GM23338 (cell line): Measurements from ENCODE around the gene RPS29. TPM values are rescaled to one million over a fixed set of nuclear protein-coding genes. Genes with fewer than 3 reads are reported as not detected.

ENCODE experiments used
- ATAC-seq: fragments of 200-7000 bp; cut with Tn5 transposase; 3 replicates; pipeline ENCODE4 v1.9.1; 2020
- DNase-seq: peaks from one replicate; pipeline ENCODE4 v3.0.0-alpha.2; 2015; ENCODE audit warnings: low spot score
- H2AFZ ChIP-seq: fragments of 200-600 bp; sonication (generic); 2 replicates; pipeline ENCODE4 v1.8.0; 2016; ENCODE audit warnings: antibody characterized with exemption, mild to moderate bottlenecking, moderate library complexity
- H3F3A ChIP-seq: fragments of 200-600 bp; sonication (generic); replicated peaks from 2 replicates; pipeline ENCODE4 v1.8.0; 2017; ENCODE audit warnings: antibody characterized with exemption, mixed run types, low read depth
- H3K27ac ChIP-seq: fragments of 200-600 bp; sonication (generic); 2 replicates; pipeline ENCODE4 v1.6.1; 2016; ENCODE audit warnings: low read depth
- H3K27me3 ChIP-seq: fragments of 200-600 bp; sonication (generic); 2 replicates; pipeline ENCODE4 v1.8.0; 2016; ENCODE audit warnings: mild to moderate bottlenecking, mixed run types, moderate library complexity; ENCODE audit not compliant: insufficient read depth
- H3K36me3 ChIP-seq: fragments of 200-600 bp; sonication (generic); 2 replicates; pipeline ENCODE4 v1.8.0; 2016; ENCODE audit warnings: mild to moderate bottlenecking; ENCODE audit not compliant: insufficient read depth
- H3K4me1 ChIP-seq: fragments of 200-600 bp; sonication (generic); 2 replicates; pipeline ENCODE4 v1.8.0; 2016; ENCODE audit warnings: mild to moderate bottlenecking, moderate library complexity; ENCODE audit not compliant: insufficient read depth
- H3K4me2 ChIP-seq: fragments of 200-600 bp; sonication (generic); 2 replicates; pipeline ENCODE4 v1.7.1; 2017; ENCODE audit warnings: mixed run types
- H3K4me3 ChIP-seq: fragments of 200-600 bp; sonication (generic); 2 replicates; pipeline ENCODE4 v1.6.1; 2016; ENCODE audit warnings: mixed run types
- H3K79me2 ChIP-seq: fragments of 200-600 bp; sonication (generic); replicated peaks from 2 replicates; pipeline ENCODE4 v1.8.0; 2017; ENCODE audit warnings: mild to moderate bottlenecking; ENCODE audit not compliant: insufficient read depth
- H3K9me2 ChIP-seq: fragments of 200-600 bp; sonication (generic); 2 replicates; pipeline ENCODE4 v1.8.0; 2017; ENCODE audit not compliant: insufficient read depth
- H4K20me1 ChIP-seq: fragments of 200-600 bp; sonication (generic); replicated peaks from 2 replicates; pipeline ENCODE4 v1.8.0; 2017; ENCODE audit warnings: mild to moderate bottlenecking; ENCODE audit not compliant: insufficient read depth
- H3K27ac Mint-ChIP-seq: 2 replicates; pipeline ENCODE4 v1.8.0; 2020; ENCODE audit warnings: inconsistent platforms, mild to moderate bottlenecking, moderate library complexity, mixed read lengths
- H3K27me3 Mint-ChIP-seq: 3 replicates; pipeline ENCODE4 v1.8.0; 2022; ENCODE audit warnings: low read depth, mild to moderate bottlenecking, moderate library complexity, mixed read lengths, inconsistent platforms; ENCODE audit not compliant: insufficient read depth, poor library complexity
- H3K36me3 Mint-ChIP-seq: 3 replicates; pipeline ENCODE4 v1.8.0; 2021; ENCODE audit warnings: low read depth, mild to moderate bottlenecking, inconsistent platforms, moderate library complexity, mixed read lengths
- H3K4me1 Mint-ChIP-seq: 3 replicates; pipeline ENCODE4 v1.8.0; 2020; ENCODE audit warnings: mild to moderate bottlenecking, inconsistent platforms, mixed read lengths
- H3K4me3 Mint-ChIP-seq: 3 replicates; pipeline ENCODE4 v1.8.0; 2021; ENCODE audit warnings: moderate library complexity, mild to moderate bottlenecking, inconsistent platforms, mixed read lengths
- H3K9me3 Mint-ChIP-seq: 3 replicates; pipeline ENCODE4 v1.8.0; 2020; ENCODE audit warnings: moderate library complexity, mild to moderate bottlenecking, inconsistent platforms, mixed read lengths
- CREB1 ChIP-seq: fragments of 250-450 bp; sonication (Bioruptor Pico); IDR thresholded peaks from 2 replicates; pipeline ENCODE4 v1.5.0; 2020; ENCODE audit warnings: low read depth, mild to moderate bottlenecking, moderate library complexity
- EZH2 ChIP-seq: fragments of 200-600 bp; sonication (generic); IDR thresholded peaks from one replicate; pipeline ENCODE4 v1.8.0; 2017; ENCODE audit warnings: antibody characterized with exemption, mild to moderate bottlenecking, low read depth; ENCODE audit not compliant: unreplicated experiment
- EZH2phosphoT487 ChIP-seq: fragments of 200-600 bp; sonication (generic); IDR thresholded peaks from one replicate; pipeline ENCODE4 v1.8.1; 2018; ENCODE audit warnings: antibody characterized with exemption; ENCODE audit not compliant: unreplicated experiment
- JUNB ChIP-seq: IDR thresholded peaks from one replicate; pipeline ENCODE4 v1.6.1; 2016; ENCODE audit warnings: antibody characterized with exemption; ENCODE audit not compliant: unreplicated experiment
- NANOG ChIP-seq: IDR thresholded peaks from 2 replicates; pipeline ENCODE4 v1.6.1; 2016; ENCODE audit warnings: antibody characterized with exemption, borderline replicate concordance
- POLR2AphosphoS5 ChIP-seq: IDR thresholded peaks from 2 replicates; pipeline ENCODE4 v1.6.1; 2016; ENCODE audit warnings: antibody characterized with exemption, low read depth
- STAT1 ChIP-seq: IDR thresholded peaks from one replicate; pipeline ENCODE4 v1.6.1; 2016; ENCODE audit warnings: antibody characterized with exemption; ENCODE audit not compliant: unreplicated experiment
- ZNF114 ChIP-seq: fragments of 250-450 bp; sonication (Bioruptor Pico); IDR thresholded peaks from 2 replicates; pipeline ENCODE4 v1.5.0; 2020; ENCODE audit warnings: mild to moderate bottlenecking, moderate library complexity
- ZNF331 ChIP-seq: fragments of 250-450 bp; sonication (Bioruptor Pico); IDR thresholded peaks from 2 replicates; pipeline ENCODE4 v1.5.0; 2020; ENCODE audit warnings: low read depth, mild to moderate bottlenecking, moderate library complexity
- polyA plus RNA-seq: library from polyadenylated mRNA; unstranded; fragments of >200 nt; fragmentation: Nextera tagmentation; extraction: Ambion mirVana; gene quantifications from 2 replicates; pipeline ENCODE4 v1.2.1, GENCODE V29; 2016
- total RNA-seq: library from RNA; depleted of rRNA; stranded (reverse); fragments of >200 nt; shearing (Covaris generic); gene quantifications from 2 replicates; pipeline ENCODE4 v1.2.3, GENCODE V29; 2014
- TF ChIP-seq, protein P1 (sequence below): IDR thresholded peaks from one replicate; pipeline ENCODE4 v1.6.1; 2018; ENCODE audit warnings: antibody characterized with exemption; ENCODE audit not compliant: unreplicated experiment
- TF ChIP-seq, protein P2 (sequence below): IDR thresholded peaks from 2 replicates; pipeline ENCODE4 v1.6.1; 2016; ENCODE audit warnings: antibody characterized with exemption
- TF ChIP-seq, protein P3 (sequence below), 2 experiments: fragments of 200-600 bp in 1 of 2; sonication (generic) in 1 of 2; conservative IDR thresholded peaks; 2 replicates each; pipeline versions ENCODE4 v1.5.1 to v1.6.1; 2016 to 2017; ENCODE audit warnings: antibody characterized with exemption in 2 of 2, low read depth in 2 of 2, mild to moderate bottlenecking in 2 of 2, moderate library complexity in 1 of 2
- TF ChIP-seq, protein P4 (sequence below): fragments of 250-450 bp; sonication (Bioruptor Pico); IDR thresholded peaks from 2 replicates; pipeline ENCODE4 v1.5.0; 2020; ENCODE audit warnings: mild to moderate bottlenecking, moderate library complexity

Gene RPS29
- total and polyA plus RNA-seq, 2 experiments from 2014 or later, result 2,560 to 3,734 TPM

DNA sequence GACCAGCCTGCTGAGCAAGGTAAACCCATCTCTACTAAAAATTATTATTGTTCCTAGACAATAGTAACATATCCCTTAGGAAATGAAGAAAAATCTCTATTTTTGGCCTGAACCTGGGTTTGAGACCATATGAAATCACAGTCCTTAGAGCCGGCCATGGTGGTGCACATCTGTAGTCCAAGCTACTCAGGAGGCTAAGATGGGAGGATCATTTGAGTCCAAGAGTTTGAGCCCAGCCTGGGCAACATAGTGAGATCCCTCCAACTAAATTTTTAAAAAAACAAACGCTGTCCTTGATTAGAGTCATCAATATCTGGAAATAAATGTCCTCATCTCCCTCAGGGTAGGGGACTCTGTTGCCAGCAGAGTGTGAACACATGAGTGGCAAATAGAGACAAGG, 34.6 kb downstream of the RPS29 start:
- H3K9me2 ChIP-seq, result no peaks in the 10 kb centered on the region
- no peaks in the 10 kb centered on the region for H3K79me2 ChIP-seq
- Mint-ChIP-seq H3K4me3 (no peak overlapping the region), H3K9me3 (peaks cover 9% of the 10 kb centered on the region; the same call in 2 of the 3 replicates), H3K4me1 (peaks cover 27% of the 10 kb centered on the region), H3K27me3 (peaks cover 2% of the 10 kb centered on the region), H3K36me3 (peaks cover 13% of the 10 kb centered on the region; the same call in 2 of the 3 replicates), H3K27ac (no peak overlapping the region)
- H3K4me3 ChIP-seq, result no peak overlapping the region
- TF ChIP-seq NANOG, result no peak
- TF ChIP-seq, protein P1, sequence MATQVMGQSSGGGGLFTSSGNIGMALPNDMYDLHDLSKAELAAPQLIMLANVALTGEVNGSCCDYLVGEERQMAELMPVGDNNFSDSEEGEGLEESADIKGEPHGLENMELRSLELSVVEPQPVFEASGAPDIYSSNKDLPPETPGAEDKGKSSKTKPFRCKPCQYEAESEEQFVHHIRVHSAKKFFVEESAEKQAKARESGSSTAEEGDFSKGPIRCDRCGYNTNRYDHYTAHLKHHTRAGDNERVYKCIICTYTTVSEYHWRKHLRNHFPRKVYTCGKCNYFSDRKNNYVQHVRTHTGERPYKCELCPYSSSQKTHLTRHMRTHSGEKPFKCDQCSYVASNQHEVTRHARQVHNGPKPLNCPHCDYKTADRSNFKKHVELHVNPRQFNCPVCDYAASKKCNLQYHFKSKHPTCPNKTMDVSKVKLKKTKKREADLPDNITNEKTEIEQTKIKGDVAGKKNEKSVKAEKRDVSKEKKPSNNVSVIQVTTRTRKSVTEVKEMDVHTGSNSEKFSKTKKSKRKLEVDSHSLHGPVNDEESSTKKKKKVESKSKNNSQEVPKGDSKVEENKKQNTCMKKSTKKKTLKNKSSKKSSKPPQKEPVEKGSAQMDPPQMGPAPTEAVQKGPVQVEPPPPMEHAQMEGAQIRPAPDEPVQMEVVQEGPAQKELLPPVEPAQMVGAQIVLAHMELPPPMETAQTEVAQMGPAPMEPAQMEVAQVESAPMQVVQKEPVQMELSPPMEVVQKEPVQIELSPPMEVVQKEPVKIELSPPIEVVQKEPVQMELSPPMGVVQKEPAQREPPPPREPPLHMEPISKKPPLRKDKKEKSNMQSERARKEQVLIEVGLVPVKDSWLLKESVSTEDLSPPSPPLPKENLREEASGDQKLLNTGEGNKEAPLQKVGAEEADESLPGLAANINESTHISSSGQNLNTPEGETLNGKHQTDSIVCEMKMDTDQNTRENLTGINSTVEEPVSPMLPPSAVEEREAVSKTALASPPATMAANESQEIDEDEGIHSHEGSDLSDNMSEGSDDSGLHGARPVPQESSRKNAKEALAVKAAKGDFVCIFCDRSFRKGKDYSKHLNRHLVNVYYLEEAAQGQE, result no peak
- TF ChIP-seq, protein P2, sequence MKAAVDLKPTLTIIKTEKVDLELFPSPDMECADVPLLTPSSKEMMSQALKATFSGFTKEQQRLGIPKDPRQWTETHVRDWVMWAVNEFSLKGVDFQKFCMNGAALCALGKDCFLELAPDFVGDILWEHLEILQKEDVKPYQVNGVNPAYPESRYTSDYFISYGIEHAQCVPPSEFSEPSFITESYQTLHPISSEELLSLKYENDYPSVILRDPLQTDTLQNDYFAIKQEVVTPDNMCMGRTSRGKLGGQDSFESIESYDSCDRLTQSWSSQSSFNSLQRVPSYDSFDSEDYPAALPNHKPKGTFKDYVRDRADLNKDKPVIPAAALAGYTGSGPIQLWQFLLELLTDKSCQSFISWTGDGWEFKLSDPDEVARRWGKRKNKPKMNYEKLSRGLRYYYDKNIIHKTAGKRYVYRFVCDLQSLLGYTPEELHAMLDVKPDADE, result no peak
- no peak for TF ChIP-seq STAT1
- no peak for TF ChIP-seq JUNB
- TF ChIP-seq ZNF331 (CRISPR knock-in tag), result no peak
- no peak for TF ChIP-seq EZH2
- TF ChIP-seq, protein P3, sequence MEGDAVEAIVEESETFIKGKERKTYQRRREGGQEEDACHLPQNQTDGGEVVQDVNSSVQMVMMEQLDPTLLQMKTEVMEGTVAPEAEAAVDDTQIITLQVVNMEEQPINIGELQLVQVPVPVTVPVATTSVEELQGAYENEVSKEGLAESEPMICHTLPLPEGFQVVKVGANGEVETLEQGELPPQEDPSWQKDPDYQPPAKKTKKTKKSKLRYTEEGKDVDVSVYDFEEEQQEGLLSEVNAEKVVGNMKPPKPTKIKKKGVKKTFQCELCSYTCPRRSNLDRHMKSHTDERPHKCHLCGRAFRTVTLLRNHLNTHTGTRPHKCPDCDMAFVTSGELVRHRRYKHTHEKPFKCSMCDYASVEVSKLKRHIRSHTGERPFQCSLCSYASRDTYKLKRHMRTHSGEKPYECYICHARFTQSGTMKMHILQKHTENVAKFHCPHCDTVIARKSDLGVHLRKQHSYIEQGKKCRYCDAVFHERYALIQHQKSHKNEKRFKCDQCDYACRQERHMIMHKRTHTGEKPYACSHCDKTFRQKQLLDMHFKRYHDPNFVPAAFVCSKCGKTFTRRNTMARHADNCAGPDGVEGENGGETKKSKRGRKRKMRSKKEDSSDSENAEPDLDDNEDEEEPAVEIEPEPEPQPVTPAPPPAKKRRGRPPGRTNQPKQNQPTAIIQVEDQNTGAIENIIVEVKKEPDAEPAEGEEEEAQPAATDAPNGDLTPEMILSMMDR (conservative IDR thresholded peaks at IDR 0.05; ENCODE audit: low read depth in 2 of 2), result no peak
- no peak for TF ChIP-seq CREB1
- no peak for TF ChIP-seq ZNF114 (CRISPR knock-in tag)
- no peak for TF ChIP-seq EZH2phosphoT487
- no peak for TF ChIP-seq POLR2AphosphoS5
- TF ChIP-seq, protein P4, sequence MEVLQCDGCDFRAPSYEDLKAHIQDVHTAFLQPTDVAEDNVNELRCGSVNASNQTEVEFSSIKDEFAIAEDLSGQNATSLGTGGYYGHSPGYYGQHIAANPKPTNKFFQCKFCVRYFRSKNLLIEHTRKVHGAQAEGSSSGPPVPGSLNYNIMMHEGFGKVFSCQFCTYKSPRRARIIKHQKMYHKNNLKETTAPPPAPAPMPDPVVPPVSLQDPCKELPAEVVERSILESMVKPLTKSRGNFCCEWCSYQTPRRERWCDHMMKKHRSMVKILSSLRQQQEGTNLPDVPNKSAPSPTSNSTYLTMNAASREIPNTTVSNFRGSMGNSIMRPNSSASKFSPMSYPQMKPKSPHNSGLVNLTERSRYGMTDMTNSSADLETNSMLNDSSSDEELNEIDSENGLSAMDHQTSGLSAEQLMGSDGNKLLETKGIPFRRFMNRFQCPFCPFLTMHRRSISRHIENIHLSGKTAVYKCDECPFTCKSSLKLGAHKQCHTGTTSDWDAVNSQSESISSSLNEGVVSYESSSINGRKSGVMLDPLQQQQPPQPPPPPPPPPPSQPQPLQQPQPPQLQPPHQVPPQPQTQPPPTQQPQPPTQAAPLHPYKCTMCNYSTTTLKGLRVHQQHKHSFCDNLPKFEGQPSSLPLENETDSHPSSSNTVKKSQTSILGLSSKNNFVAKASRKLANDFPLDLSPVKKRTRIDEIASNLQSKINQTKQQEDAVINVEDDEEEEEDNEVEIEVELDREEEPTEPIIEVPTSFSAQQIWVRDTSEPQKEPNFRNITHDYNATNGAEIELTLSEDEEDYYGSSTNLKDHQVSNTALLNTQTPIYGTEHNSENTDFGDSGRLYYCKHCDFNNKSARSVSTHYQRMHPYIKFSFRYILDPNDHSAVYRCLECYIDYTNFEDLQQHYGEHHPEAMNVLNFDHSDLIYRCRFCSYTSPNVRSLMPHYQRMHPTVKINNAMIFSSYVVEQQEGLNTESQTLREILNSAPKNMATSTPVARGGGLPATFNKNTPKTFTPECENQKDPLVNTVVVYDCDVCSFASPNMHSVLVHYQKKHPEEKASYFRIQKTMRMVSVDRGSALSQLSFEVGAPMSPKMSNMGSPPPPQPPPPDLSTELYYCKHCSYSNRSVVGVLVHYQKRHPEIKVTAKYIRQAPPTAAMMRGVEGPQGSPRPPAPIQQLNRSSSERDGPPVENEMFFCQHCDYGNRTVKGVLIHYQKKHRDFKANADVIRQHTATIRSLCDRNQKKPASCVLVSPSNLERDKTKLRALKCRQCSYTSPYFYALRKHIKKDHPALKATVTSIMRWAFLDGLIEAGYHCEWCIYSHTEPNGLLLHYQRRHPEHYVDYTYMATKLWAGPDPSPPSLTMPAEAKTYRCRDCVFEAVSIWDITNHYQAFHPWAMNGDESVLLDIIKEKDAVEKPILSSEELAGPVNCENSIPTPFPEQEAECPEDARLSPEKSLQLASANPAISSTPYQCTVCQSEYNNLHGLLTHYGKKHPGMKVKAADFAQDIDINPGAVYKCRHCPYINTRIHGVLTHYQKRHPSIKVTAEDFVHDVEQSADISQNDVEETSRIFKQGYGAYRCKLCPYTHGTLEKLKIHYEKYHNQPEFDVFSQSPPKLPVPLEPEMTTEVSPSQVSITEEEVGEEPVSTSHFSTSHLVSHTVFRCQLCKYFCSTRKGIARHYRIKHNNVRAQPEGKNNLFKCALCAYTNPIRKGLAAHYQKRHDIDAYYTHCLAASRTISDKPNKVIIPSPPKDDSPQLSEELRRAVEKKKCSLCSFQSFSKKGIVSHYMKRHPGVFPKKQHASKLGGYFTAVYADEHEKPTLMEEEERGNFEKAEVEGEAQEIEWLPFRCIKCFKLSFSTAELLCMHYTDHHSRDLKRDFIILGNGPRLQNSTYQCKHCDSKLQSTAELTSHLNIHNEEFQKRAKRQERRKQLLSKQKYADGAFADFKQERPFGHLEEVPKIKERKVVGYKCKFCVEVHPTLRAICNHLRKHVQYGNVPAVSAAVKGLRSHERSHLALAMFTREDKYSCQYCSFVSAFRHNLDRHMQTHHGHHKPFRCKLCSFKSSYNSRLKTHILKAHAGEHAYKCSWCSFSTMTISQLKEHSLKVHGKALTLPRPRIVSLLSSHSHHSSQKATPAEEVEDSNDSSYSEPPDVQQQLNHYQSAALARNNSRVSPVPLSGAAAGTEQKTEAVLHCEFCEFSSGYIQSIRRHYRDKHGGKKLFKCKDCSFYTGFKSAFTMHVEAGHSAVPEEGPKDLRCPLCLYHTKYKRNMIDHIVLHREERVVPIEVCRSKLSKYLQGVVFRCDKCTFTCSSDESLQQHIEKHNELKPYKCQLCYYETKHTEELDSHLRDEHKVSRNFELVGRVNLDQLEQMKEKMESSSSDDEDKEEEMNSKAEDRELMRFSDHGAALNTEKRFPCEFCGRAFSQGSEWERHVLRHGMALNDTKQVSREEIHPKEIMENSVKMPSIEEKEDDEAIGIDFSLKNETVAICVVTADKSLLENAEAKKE (CRISPR knock-in tag), result no peak
- no peak overlapping the region for H3K27ac ChIP-seq
- H3F3A ChIP-seq, result no peaks in the 10 kb centered on the region
- no peak overlapping the region for H2AFZ ChIP-seq
- H3K36me3 ChIP-seq, result no peaks in the 10 kb centered on the region
- H3K4me2 ChIP-seq, result no peak overlapping the region
- DNase-seq (no peak), ATAC-seq (no peak)
- no peaks in the 10 kb centered on the region for H4K20me1 ChIP-seq
- H3K27me3 ChIP-seq, result no peaks in the 10 kb centered on the region
- peaks cover 13% of the 10 kb centered on the region for H3K4me1 ChIP-seq
